ENCODE measurements around the gene IDE.
"Not testable (repeated sequence)": the region's sequence is repeated elsewhere in the genome, so short reads cannot be mapped to it uniquely, and the experiment has no call there.

The IDE gene

DNA sequence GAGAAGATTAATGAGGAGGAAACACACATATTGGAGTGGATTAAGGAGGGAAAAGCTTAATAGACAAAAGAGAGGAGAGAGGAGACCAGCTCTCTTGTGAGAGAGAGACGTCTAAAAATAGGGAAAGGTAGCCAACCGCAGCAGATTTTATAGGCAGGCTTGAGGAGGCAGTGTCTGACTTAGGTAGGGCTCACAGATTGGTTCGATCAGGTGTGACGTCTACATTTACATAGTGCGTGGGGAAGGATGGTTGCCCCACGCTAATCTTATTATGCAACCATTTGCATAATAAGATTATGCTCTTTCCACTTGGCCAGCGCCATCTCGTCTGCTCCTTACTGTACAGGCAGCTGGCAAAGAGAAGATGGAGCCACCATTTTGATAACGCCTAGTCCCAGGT lies 160.9 kb downstream of the IDE start:
- DNase-seq = peak; percentile 13

DNA sequence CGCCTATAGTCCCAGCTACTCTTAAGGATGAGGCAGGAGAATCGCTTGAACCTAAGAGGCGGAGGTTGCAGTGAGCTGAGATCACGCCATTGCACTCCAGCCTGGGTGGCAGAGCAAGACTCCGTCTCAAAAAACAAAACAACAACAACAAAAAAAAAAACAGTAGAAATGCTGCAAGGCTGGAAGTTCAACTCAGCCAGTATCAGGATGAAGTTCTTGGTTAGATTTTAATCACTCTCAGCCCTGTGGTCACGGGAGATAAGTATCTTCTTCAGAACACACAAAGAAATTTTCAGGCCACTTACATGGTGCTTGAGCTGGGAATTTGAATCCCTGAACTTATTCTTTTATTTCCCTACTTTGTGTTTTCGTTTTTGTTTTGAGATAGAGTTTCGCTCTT lies 162.5 kb downstream of the IDE start:
- DNase-seq = no peak

DNA sequence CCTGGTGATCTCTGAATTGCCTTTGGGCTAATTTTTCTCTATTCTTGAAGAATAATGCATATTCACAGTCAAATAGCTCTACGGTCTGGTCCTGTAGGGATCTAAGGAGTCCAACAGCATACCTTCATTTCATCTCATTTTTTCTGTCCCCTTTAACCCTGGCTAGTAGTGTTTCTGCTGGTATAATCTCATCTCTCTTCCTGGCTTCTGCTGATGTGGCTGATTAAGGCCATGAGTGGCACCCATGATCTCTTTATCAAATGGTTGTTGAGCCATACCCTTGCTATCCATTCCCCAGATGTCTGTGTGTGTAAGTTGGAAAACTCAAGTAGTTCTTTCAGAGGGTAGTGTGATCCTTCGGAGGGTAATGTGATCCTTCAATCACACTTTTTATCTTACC lies 163.4 kb downstream of the IDE start:
- no peak for DNase-seq

DNA sequence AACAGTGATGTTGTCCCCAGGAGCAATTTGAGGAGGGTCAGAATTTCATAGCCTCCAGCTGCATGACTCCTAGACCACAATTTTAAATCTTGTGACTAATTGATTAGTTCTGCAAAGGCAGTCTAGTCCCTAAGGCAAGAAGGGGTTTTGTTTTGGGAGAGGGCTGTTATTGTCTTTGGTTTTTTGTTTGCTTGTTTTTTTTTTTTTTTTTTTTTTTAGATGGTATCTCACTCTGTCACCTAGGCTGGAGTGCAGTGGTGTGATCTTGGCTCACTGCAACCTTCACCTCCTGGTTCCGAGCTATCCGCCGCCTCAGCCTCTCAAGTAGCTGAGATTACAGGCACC lies 165.9 kb downstream of the IDE start:
- DNase-seq = no peak

DNA sequence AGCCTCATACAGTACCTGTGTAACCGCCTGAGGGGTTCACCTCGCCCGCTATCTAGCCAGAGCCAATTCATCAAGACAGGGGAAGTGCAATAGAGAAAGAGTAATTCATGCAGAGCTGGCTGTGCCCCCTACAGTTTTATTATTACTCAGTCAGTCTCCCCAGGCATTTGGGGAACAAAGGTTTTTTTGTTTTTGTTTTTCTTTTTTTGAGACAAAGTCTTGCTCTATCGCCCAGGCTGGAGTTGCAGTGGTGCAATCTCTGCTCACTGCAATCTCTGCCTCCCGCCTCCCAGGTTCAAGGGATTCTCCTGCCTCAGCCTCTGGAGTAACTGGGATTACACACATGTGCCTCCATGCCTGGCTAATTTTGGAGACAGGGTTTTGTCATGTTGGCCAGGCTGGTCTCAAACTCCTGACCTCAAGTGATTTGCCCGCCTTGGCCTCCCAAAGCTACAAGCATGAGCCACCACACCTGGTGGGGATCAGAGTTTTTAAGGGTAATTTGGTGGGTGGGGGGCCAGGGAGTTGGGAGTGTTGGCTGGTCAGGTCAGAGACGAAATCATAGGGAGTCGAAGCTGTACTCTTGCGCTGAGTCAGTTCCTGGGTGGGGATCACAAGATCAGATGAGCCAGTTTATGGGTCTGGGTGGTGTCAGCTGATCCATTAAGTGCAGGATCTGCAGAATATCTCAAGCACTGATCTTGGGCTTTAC lies 166.4 kb downstream of the IDE start:
- no peak for DNase-seq

DNA sequence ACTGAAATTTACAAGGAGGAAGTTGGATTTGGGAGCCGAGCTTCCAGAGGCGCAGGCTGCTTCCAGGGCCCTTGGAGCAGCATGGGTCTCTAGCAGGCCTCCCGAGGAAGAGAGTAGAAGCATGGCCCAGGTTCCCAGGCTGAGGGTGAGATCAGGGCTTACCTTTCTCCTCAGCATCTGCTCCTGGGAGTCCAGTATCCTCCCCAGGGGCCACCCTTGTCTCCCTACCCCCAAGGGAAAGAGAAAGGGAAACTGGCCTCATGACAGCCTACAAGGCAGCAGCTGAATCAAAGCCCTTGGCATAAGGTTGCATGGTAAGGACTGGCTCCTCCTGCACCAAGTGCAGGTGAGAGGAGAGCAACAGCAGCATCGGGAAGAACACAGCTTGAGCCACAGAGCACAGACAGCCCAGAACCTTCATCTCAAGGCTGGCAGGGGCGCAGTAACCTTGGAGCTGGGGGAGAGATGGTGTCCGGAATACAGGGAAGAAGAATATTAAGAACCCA lies 168.4 kb downstream of the IDE start:
- DNase-seq = no peak

DNA sequence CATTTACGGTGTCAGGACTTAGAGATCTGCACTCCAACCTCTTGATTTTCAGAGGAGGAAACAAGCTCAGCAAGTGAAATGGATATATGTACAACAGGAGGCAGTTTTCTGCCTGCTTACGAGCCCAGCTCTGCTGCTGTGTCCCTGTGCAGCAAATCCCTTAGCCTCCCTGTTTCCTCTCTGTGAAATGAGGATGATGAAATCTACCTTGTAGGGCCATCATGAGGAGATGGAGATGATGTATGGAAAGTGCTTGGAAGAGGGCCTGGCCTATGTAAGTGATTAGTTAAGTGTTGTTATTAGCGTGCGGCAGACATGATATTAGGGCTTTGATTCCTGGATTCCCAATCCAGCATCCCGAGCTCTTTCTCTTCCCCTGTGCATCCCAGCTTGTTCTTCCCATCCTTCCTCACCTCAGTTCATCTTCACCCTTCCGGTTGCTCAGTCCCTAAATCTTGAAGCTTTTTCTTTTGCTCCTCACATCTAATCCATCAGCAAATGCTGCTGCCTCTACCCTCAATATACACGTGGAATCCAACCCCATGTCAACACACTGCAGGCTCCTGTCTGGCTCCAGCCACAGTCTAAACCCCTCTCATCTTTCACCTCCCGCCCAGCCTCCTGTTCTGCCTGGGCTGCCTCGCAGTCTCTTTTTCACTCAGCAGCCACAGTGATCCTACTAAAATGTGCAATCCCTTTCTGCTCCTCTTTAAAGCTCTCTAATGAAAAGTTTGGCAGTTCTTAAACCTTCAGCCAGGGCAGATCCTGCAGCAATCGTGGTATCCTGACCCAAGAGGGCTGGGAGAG lies 169.1 kb downstream of the IDE start:
- no peak for DNase-seq

DNA sequence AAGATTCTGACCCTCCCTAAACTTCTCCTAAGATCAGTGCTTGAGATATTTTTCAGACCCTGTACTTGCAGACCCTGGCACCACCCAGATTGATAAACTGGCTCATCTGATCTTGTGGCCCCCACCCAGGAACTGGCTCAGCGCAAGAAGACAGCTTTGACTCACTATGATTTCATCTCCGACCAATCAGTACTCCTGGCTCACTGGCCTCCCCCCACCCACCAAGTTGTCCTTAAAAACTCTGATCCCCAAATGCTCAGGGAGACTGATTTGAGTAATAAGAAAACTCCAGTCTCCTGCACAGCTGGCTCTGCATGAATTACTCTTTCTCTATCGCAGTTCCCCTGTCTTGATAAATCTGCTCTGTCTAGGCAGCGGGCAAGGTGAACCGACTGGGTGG lies 171.7 kb downstream of the IDE start:
- DNase-seq = not testable (repeated sequence)

All from DMS79 (cell line).